Measurements from ENCODE around the gene RFNG.

DNA sequence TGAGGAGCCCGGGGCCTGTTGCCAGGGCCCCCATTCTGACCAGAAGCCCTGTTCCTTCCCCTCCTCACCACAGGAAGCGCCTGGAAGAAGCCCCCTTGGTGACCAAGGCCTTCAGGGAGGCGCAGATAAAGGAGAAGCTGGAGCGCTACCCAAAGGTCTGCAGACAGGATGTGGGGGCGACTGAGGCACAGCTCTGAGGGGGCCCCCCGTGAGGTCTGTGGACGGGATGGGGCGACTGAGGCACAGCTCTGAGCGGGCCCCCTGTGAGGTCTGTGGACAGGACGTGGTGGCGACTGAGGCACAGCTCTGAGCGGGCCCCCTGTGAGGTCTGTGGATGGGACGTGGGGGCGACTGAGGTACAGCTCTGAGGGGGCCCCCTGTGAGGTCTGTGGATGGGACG, 42.2 kb downstream of the RFNG start:
- TF ChIP-seq ZNF274 (IDR thresholded peaks at IDR 0.05; ENCODE audit: low read depth, low read length) (no peak), YY1 (IDR thresholded peaks at IDR 0.05; ENCODE audit: insufficient read depth, insufficient read length) (no peak), SUZ12 (IDR thresholded peaks at IDR 0.05; ENCODE audit: extremely low read depth, insufficient read depth, insufficient read length) (no peak)
